SU-DHL-6 (cell line): ENCODE results near the gene PCDHB8.

ENCODE experiments used
- EZH2phosphoT487 ChIP-seq: fragments of 200-600 bp; sonication (generic), shearing (Covaris generic); conservative IDR thresholded peaks from 2 replicates; pipeline ENCODE4 v1.6.1; 2018; ENCODE audit warnings: mild to moderate bottlenecking, antibody characterized with exemption, low read length, moderate library complexity, mixed read lengths
- TF ChIP-seq, protein P1 (sequence below): fragments of 200-600 bp; sonication (generic); IDR thresholded peaks from one replicate; pipeline ENCODE4 v1.5.1; 2017; ENCODE audit warnings: antibody characterized with exemption, mild to moderate bottlenecking, low read length, moderate library complexity; ENCODE audit not compliant: insufficient read depth, poor library complexity, severe bottlenecking

DNA sequence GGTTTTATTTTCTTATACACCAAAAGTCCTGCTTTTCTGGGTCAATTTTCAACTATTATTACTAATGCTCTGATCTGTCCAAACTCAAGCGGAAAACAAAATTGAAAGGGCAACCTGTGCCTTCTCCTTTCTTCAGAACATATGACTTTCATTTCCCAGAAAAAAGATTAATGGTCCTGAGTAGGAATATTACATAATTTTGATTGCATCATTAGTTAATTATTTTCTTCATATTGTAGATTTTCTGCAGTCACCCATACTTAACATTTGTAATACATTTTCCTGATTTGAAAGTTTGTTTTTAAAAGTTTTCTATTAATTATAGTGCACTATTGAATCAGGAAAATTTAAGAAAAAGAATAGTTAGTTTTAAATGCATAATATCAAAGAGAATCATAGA lies 1.7 kb upstream of the PCDHB8 start:
- TF ChIP-seq, protein P1, sequence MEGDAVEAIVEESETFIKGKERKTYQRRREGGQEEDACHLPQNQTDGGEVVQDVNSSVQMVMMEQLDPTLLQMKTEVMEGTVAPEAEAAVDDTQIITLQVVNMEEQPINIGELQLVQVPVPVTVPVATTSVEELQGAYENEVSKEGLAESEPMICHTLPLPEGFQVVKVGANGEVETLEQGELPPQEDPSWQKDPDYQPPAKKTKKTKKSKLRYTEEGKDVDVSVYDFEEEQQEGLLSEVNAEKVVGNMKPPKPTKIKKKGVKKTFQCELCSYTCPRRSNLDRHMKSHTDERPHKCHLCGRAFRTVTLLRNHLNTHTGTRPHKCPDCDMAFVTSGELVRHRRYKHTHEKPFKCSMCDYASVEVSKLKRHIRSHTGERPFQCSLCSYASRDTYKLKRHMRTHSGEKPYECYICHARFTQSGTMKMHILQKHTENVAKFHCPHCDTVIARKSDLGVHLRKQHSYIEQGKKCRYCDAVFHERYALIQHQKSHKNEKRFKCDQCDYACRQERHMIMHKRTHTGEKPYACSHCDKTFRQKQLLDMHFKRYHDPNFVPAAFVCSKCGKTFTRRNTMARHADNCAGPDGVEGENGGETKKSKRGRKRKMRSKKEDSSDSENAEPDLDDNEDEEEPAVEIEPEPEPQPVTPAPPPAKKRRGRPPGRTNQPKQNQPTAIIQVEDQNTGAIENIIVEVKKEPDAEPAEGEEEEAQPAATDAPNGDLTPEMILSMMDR = no peak
- no peak for TF ChIP-seq EZH2phosphoT487
